Stimulated activated CD4-positive, alpha-beta T cell treated with anti-CD3 and anti-CD28 coated beads, TNF-alpha, amount 100 ng/mL, for 48 hours (primary cell): ENCODE measurements around the gene MXRA7.
"Not testable (repeated sequence)": the region's sequence is repeated elsewhere in the genome, so short reads cannot be mapped to it uniquely, and the experiment has no call there.

Source experiments
- DNase-seq, 3 donors: peaks; one replicate each; pipeline ENCODE4 v3.0.0-alpha.2; 2020; ENCODE audit warnings: low read depth in 3 of 3

The MXRA7 gene

DNA sequence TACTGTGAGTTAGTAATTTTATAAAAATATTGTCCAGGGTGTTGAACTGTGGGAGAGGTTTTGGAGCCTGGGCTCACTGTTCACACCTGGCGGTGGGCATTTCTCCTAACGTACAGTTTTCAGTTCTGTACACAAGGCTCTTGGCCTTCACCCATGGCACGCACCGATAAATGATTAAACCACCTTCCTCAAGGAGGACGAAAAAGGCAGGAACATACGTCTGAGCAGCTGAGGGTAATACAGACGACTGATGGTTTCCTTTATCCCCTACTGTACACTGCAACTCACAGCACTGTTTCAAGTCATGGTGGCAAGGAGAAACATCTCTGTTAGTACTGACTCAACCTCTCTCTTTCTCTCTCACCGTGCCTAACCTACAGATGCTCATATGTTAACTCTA lies 65.8 kb downstream of the MXRA7 start:
- no peak for DNase-seq

DNA sequence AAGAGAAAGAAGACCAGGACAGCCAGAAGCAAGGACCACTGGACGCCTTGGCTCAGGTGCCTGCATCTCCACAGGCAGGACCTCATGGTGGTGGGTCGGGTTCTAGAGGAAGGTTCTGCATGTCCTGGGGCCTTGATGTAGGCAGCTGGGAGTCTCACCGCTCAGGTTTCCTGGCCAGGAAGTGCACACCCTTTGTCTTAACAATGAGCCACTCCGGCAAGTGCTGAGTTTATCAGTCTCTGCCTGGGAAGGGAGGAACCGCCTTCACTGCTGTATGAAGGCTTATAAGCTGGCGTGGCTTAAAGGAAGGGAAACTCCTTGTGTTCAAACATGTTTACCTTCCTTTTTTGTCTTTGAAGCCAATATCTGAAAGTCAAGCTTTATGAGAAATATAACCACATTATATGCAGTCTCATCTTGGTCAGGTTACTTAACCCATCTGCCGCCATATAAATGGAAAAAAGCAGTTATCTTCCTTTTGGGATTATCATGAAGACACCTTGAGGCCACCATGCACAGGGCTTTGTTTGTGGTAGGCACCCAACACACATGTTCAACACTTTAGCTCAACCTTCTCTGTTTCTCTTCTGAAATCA lies 67.1 kb downstream of the MXRA7 start, which contains the start of gene ST6GALNAC1:
Gene ST6GALNAC1 (minus strand): TSS at position 205 of the 596 bp plus-strand sequence. CDS start 119 bp downstream, at position 86.
- DNase-seq, result peak in 2 of 3 donors; percentile 3 to 9

DNA sequence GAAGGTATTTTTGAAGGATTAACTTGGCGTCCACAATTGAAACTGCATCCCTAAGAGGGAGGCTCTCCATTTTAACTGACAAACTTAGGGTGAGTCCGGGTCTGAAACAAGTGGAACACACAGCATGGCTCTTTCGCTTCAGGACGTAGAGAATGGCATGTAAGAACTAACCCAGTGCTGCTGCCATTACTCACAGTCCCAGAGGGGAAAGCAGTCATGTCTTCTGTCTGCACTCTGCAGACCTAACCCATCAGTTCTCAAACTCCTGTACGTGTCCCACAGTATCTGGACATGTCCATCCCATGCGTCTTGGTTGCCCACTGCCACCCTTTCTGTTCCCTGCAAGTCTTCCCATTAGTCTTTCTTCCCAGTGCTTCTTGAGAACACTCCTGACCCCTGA lies 67.8 kb downstream of the MXRA7 start:
- DNase-seq, result no peak

DNA sequence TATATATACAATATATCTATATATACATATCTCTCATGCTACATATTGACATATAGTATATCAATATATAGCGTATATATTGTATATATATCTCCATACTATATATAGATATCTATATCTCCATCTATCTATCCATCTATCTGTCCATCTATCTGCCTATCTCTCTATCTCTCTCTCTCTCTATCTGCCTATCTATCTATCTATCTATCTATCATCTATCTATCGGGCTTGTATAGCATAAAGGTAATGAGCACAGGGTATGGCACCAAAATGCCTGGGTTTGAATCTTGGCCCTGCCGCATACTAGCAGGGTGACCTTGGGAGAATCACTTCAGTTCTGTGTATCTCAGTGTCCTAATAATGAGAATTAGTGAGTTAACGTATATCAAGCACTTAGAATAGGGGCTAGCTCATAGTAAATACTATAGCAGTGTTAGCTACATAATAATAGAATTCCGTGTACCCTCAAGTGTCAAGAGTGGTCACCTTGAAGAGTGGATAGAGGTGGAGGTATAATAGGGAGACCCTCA lies 68.7 kb downstream of the MXRA7 start:
- DNase-seq, result no peak

DNA sequence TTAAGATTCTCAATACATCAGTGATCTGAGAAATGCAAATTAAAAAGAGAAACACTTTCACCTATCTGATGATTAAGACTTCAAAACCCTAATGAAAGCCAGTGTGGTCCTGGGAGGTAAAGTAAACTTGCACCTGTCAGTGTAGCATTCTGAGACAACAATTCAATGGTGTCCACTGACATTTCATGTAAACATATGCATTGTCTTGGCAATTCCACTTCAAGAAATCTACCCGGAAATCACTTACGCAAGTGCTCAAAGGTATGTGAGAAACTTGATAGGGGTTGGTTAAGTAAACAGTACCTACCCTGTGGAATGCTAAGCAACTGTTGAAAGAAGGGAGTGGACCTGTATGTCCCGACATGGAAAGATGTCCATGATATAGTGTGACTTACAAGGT lies 69.3 kb downstream of the MXRA7 start:
- no peak for DNase-seq

DNA sequence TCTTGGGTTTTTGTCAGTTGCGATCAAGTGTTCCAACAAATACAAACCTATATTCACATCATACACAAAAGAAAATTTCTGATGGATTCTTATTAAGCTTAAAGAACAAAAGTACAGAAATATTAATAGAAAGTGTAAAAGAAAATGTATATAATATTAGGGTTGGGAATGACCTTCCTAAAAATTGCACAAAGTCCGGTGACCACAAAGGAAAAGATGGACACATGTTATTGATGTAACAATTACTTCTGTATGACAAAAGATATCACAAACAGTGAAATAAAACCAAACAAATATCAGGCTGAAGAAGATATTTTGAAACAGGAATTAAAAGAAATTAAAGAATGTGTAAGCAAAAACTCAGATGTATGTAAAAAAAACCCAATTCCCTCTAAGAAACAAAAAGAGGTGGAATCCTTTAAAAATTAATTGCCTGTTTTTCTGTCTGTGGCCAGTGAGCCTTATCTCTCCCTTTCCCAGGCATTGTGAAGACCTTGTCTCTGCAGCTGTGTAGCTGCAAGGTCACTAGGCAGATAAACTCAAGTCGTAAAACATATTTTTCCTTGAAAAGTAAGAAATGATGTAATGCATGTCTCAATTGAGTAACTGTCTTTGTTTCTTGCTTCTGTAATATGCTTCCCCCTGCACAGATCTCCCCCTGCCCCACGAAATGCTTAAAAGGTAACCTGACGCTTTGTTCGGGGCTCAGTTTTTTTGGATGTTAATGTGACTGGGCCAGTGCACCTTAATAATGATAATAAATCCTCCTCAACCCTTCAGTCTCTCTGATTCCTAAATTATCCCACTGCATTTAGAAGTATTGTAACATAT lies 70.0 kb downstream of the MXRA7 start:
- no peak for DNase-seq

DNA sequence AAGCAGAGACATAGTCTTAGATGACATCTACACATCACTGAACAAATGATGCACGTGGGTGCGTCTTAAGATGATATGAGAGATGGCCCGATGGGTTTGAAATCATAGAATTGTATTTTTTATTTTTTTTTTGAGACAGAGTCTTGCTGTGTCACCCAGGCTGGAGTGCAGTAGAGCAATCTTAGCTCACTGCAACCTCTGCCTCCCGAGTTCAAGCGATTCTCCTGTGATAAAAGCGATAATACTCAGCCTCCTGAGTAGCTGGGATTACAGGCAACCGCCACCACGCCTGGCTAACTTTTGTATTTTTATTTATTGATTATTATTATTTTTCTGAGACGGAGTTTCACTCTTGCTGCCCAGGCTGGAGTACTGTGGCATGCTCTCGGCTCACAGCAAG lies 72.5 kb downstream of the MXRA7 start:
- no peak for DNase-seq

DNA sequence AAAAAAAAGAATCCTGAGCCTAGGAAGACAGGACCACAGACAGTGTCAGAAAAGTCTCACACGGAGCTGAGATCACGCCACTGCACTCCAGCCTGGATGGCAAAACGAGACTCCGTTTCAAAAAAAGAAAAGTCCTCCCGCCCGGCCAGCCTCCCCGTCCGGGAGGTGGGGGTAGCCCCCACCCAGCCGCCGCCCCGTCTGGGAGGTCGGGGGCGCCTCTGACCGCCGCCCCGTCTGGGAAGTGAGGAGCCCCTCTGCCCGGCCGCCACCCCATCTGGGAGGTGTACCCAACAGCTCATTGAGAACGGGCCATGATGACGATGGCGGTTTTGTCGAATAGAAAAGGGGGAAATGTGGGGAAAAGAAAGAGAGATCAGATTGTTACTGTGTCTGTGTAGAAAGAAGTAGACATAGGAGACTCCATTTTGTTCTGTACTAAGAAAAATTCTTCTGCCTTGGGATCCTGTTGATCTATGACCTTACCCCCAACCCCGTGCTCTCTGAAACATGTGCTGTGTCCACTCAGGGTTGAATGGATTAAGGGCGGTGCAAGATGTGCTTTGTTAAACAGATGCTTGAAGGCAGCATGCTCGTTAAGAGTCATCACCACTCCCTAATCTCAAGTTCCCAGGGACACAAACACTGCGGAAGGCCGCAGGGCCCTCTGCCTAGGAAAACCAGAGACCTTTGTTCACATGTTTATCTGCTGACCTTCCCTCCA lies 74.1 kb downstream of the MXRA7 start:
- not testable (repeated sequence) for DNase-seq

DNA sequence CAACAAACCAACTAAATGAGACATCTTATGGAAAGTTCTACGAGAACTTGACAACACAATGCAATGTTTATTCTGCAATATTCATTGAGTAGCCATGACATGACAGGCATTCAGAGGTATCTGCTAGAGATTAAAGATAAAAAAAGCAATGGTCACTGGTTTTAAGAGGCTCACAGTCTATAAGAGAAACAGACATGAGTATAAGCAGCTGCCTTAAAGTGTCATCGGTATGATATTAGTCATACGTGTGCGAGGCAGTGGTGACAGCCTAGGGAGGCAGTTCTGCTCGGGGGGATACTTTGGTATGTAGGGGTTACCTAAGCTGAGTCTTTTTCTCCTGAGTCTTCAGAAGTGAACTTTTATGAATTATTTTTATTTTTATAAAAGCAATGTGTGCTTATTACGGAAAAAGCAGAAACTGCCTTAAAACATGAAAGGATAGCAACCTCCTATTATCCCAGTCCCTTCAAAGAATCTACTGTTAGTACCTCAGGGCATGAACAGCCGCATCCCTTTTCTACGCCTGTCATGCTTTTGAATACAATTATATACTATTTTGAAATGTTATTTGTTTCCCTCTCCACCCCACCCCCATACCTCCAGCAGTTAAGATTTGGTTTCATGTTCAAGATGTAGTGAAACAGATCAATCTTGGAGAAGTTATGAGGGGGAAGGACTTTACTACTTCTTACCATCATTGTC lies 75.0 kb downstream of the MXRA7 start:
- no peak for DNase-seq

DNA sequence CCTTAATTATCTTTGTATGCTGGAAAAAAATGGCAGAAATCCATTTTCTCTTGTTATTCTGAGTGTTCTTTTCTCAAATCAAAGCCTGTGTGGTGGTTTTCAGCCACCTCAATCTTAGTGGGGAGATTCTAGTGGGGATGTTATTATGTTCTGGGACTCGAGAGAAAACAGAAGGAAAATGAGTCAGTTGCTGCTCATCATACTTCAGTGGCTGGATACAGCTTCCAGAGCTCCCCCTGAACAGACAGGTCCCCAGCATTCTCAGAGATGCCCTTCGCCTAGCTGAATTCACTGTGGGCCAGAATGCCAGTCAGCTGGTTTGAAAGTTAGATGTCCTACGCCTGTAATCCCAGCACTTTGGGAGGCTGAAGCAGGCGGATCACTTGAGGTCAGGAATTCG lies 75.7 kb downstream of the MXRA7 start:
- DNase-seq, result no peak

DNA sequence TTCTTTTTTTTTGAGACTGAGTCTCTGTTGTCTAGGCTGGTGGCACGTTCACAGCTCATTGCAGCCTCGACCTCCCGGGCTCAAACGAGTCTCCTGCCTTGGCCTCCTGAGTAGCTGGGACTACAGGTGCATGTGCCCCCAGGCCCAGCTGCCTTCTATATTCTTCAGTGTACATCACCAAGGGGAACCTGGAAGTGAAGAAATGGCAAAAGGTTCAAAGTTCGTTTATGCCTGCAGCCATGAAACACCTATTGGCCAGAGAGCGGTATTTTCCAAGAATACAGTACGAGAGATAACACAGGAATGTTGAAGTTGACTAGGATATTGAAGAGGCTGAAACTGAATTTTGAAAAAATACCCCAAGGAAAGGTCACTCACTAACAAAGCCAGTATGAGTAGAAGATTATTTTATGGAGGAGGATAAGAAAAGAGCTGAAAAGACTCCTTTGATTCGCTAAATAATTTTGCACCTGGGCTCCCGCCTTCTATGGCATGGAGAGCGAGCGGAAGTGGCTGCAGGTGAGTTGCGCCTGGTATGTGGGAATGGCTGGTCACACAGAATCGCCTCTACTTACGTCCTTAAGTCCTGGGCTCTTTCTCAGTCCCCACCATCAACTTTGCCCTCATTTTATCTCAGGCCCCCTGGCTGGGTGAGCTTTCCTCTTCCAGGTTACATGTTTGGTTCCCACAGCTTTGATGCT lies 77.0 kb downstream of the MXRA7 start:
- DNase-seq, result no peak

DNA sequence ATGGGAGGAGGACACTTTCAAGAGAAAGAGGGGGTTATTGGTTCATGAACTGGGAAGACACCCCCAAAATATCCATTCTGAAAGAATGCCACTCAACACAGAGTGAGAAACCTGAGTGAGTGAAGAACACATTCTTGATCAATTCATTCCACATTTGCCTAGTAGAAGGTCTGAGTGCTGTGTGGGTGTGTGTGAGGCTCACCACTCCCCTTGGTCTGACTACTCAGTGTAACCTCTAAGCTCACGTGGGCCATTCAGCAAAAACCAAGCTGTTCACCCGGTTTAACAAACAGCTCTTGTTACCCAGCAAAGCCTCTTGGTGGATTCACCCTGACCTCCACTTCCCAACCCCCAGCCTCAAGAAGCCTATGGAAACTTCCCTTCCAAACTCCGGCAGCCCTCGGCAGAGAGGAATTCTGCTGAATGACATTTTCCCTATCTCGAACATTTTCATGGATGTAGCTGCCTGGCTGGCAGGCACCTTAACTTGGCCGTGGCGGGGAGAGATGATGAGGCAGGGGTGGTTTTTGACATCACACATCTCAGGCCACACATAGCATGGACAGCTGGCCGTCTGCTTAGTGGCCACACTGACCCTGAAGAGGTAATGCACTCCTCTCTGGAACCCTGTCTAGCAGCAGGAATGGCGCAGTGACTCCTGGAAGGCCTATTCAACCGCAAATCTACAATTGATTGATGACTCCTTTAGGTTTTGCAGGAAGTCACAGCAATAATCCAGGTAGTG lies 78.8 kb downstream of the MXRA7 start:
- no peak for DNase-seq

DNA sequence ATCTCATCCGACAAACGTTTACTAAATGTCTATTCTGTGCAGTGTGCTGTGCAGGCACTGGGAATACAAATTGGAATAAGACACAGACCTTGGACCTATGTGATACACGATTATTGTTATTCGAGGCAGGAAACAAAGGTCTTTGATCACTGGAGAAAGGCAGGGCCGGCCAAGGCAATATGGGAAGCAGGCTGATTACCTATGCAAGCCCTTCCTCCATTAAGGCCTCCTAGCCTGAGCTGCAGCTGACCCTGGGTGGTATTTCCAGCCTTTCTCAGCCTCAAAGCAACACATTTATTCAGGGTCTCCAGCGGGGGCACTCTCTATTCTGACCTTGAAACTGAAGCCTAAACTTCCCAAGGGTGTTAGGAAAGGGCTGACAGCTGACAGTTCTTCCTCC lies 80.6 kb downstream of the MXRA7 start:
- no peak for DNase-seq
